HCT116 (cell line): ENCODE results near the gene SULT1C4. TPM values are rescaled to one million over a fixed set of nuclear protein-coding genes. Genes with fewer than 3 reads are reported as not detected.
A peak's percentile ranks its signal among the peaks of the same experiment; 100 is the strongest.

Source experiments
- ATAC-seq: fragments of 200-7000 bp; cut with Tn5 transposase; 2 replicates; pipeline ENCODE4 v1.9.1; 2020; ENCODE audit warnings: mild to moderate bottlenecking, moderate library complexity
- BruUV-seq: library from RNA; stranded (reverse); fragments of 400-500 nt; replicated peaks from 2 replicates; lab custom pipeline; 2021; lab: Mats Ljungman, UMichigan
- CTCF ChIA-PET: fragments of 300-600 bp; sonication (Branson Sonifier 250); formaldehyde crosslinking; loops from one replicate; lab custom pipeline; 2021; ENCODE audit warnings: antibody characterized with exemption; lab: Charles Lee
- POLR2A ChIA-PET: fragments of 300-600, 350-600 bp; sonication (Branson Sonifier 250); formaldehyde crosslinking; loops from one replicate; lab custom pipeline; 2021; ENCODE audit warnings: antibody characterized with exemption; lab: Charles Lee
- RAD21 ChIA-PET, 2 experiments: fragments of 300-600 bp; sonication (Branson Sonifier 250); formaldehyde crosslinking; loops; one replicate each; lab custom pipeline; 2023; ENCODE audit warnings: low total read pairs in 2 of 2; ENCODE audit not compliant: uncharacterized antibody in 2 of 2, unreplicated experiment in 2 of 2, low non-redundant PET in 1 of 2; lab: Charles Lee
- DNase-seq: peaks from one replicate; pipeline ENCODE4 v3.0.0-alpha.2; 2010; ENCODE audit warnings: low read depth, low spot score
- H2AFZ ChIP-seq: fragments of 200-600 bp; shearing (Covaris generic), sonication (generic); 2 replicates; pipeline ENCODE4 v1.6.1; 2017; ENCODE audit warnings: low read depth, mixed run types, mixed read lengths, antibody characterized with exemption, low read length; ENCODE audit not compliant: poor library complexity, severe bottlenecking
- H3K27ac ChIP-seq: 2 replicates; pipeline ENCODE4 v1.5.1; 2012; ENCODE audit warnings: low read depth, low read length
- H3K27me3 ChIP-seq: fragments of 200-600 bp; sonication (generic); 2 replicates; pipeline ENCODE4 v1.6.1; 2016; ENCODE audit warnings: mixed run types, low read length, mixed read lengths; ENCODE audit not compliant: insufficient read depth
- H3K36me3 ChIP-seq, 2 experiments: fragments of 200-500 bp in 1 of 2; fragments of 200-600 bp in 1 of 2; sonication (Bioruptor generic) in 1 of 2; sonication (generic) in 1 of 2; 2 replicates each; pipeline versions ENCODE4 v1.5.1 to v1.6.1; 2014 to 2016; ENCODE audit warnings: low read length in 2 of 2, inconsistent platforms in 1 of 2, mixed read lengths in 1 of 2, mixed run types in 1 of 2; ENCODE audit not compliant: insufficient read depth in 2 of 2, control insufficient read depth in 1 of 2
- H3K4me1 ChIP-seq, 2 experiments: fragments of 200-600 bp in 1 of 2; sonication (generic) in 1 of 2; 2 replicates each; pipeline versions ENCODE4 v1.5.1 to v1.6.1; 2012 to 2017; ENCODE audit warnings: low read length in 2 of 2, inconsistent platforms in 1 of 2, mild to moderate bottlenecking in 1 of 2, mixed read lengths in 1 of 2, mixed run types in 1 of 2, moderate library complexity in 1 of 2; ENCODE audit not compliant: insufficient read depth in 2 of 2, control insufficient read depth in 1 of 2
- H3K4me2 ChIP-seq: fragments of 200-600 bp; sonication (generic); 2 replicates; pipeline ENCODE4 v1.6.1; 2017; ENCODE audit warnings: mixed run types, low read length, mixed read lengths
- H3K4me3 ChIP-seq, 2 experiments: fragments of 200-600 bp in 1 of 2; sonication (generic) in 1 of 2; replicated peaks in 1 of 2; 2 replicates each; pipeline ENCODE4 v1.5.1; 2011 to 2016; ENCODE audit warnings: low read length in 2 of 2, control low read depth in 1 of 2, low read depth in 1 of 2, mild to moderate bottlenecking in 1 of 2, mixed read lengths in 1 of 2, mixed run types in 1 of 2
- H3K79me2 ChIP-seq: fragments of 200-600 bp; sonication (generic); 2 replicates; pipeline ENCODE4 v1.6.1; 2017; ENCODE audit warnings: mild to moderate bottlenecking, mixed run types, low read length, moderate library complexity, mixed read lengths; ENCODE audit not compliant: insufficient read depth
- H3K9ac ChIP-seq: fragments of 200-600 bp; sonication (generic); 2 replicates; pipeline ENCODE4 v1.6.1; 2016; ENCODE audit warnings: low read length, mixed read lengths
- H3K9me2 ChIP-seq: fragments of 200-600 bp; sonication (generic), shearing (Covaris generic); 2 replicates; pipeline ENCODE4 v1.6.1; 2017; ENCODE audit warnings: mixed run types, mild to moderate bottlenecking, moderate library complexity; ENCODE audit not compliant: insufficient read depth
- H3K9me3 ChIP-seq, 2 experiments: fragments of 200-500 bp in 1 of 2; fragments of 200-600 bp in 1 of 2; sonication (Bioruptor generic) in 1 of 2; sonication (generic) in 1 of 2; 2 replicates each; pipeline ENCODE4 v1.6.1; 2014 to 2017; ENCODE audit warnings: low read length in 2 of 2, mixed read lengths in 2 of 2, inconsistent platforms in 1 of 2, low read depth in 1 of 2, mild to moderate bottlenecking in 1 of 2, mixed run types in 1 of 2, moderate library complexity in 1 of 2; ENCODE audit not compliant: control insufficient read depth in 1 of 2, insufficient read depth in 1 of 2
- H4K20me1 ChIP-seq: fragments of 200-600 bp; sonication (generic), shearing (Covaris generic); 2 replicates; pipeline ENCODE4 v1.6.1; 2017; ENCODE audit warnings: mixed run types, mild to moderate bottlenecking, moderate library complexity; ENCODE audit not compliant: insufficient read depth
- CTCF ChIP-seq, 3 experiments: fragments of 200-600 bp in 1 of 3; sonication (generic) in 1 of 3; IDR thresholded peaks in 2 of 3; conservative IDR thresholded peaks in 1 of 3; 2 replicates each; pipeline ENCODE4 v1.5.1; 2012 to 2017; ENCODE audit warnings: low read depth in 2 of 3, low read length in 2 of 3, antibody characterized with exemption in 1 of 3, borderline replicate concordance in 1 of 3, control low read depth in 1 of 3, mild to moderate bottlenecking in 1 of 3, mixed read lengths in 1 of 3, mixed run types in 1 of 3, moderate library complexity in 1 of 3; ENCODE audit not compliant: insufficient read depth in 1 of 3
- REST ChIP-seq: IDR thresholded peaks from 2 replicates; pipeline ENCODE4 v1.6.1; 2012; ENCODE audit warnings: low read depth
- intact Hi-C: fragments of 100-400 bp; cut with micrococcal nuclease; formaldehyde crosslinking; loops from 2 replicates; pipeline ENCODE4 v1.10.0; 2022
- total RNA-seq: library from RNA; stranded (reverse); gene quantifications from one replicate; pipeline ENCODE4 v1.2.1, GENCODE V29; 2021; ENCODE audit not compliant: unreplicated experiment

The SULT1C4 gene
- total RNA-seq, 1 experiment from 2014 or later: not detected

- DNase-seq (no peak), ATAC-seq (no peak)
- POLR2A ChIA-PET: interaction anchor here (0.7 kb wide), 1 partner anchor 14 kb away, joined by 4 read pairs; no protein-coding TSS in a partner anchor
- Histone ChIP-seq H3K36me3 (no peaks in the 10 kb centered on the region), H3K9me2 (no peaks in the 10 kb centered on the region), H3K27me3 (no peaks in the 10 kb centered on the region), H2AFZ (no peak overlapping the region), H4K20me1 (no peaks in the 10 kb centered on the region), H3K4me3 (no peak overlapping the region), H3K27ac (no peak overlapping the region), H3K4me1 (no peaks in the 10 kb centered on the region), H3K9ac (no peak overlapping the region), H3K4me2 (no peak overlapping the region), H3K79me2 (no peaks in the 10 kb centered on the region), H3K9me3 (no peaks in the 10 kb centered on the region)
- CTCF ChIA-PET: no interaction called here
- TF ChIP-seq CTCF (IDR thresholded peaks at IDR 0.05 in 2 of 3, conservative IDR thresholded peaks at IDR 0.05 in 1 of 3; ENCODE audit: borderline replicate concordance in 1 of 3, insufficient read depth in 1 of 3, low read depth in 2 of 3, low read length in 2 of 3): 0 out of 6 replicates have a peak, but pooled peaks of 2 of the 3 experiments have one; percentile 19 to 20
- no peak for TF ChIP-seq REST
- BruUV-seq: no TSS peak
- RAD21 ChIA-PET: no interaction called here
- intact Hi-C loops: no loop called here
Observed at GRCh38 chr2:108383146-108383830, 5.5 kb downstream of the SULT1C4 start.
